HepG2 (cell line): Measurements from ENCODE around the gene RNASE13. TPM values are rescaled to one million over a fixed set of nuclear protein-coding genes. Genes with fewer than 3 reads are reported as not detected.

Experiments
- ATAC-seq: fragments of 200-7000 bp; cut with Tn5 transposase; 3 replicates; pipeline ENCODE4 v1.9.1; 2020; ENCODE audit warnings: mild to moderate bottlenecking, moderate library complexity
- BruUV-seq: library from RNA; stranded (reverse); fragments of 400-500 nt; replicated peaks from 2 replicates; lab custom pipeline; 2021; lab: Mats Ljungman, UMichigan
- CTCF ChIA-PET: fragments of 300-600 bp; formaldehyde crosslinking; extraction: SDS; loops from one replicate; lab custom pipeline; 2021; ENCODE audit warnings: low total read pairs, inconsistent platforms, low intra/inter-chr PET ratio; lab: Yijun Ruan, JAX
- POLR2A ChIA-PET: fragments of 350-600 bp; sonication (Branson Sonifier 250); formaldehyde crosslinking; loops from one replicate; lab custom pipeline; 2020; ENCODE audit warnings: antibody characterized with exemption, inconsistent platforms; lab: Yijun Ruan, JAX
- DNase-seq: peaks from one replicate; pipeline ENCODE4 v3.0.0-alpha.2; 2015; ENCODE audit warnings: low spot score
- FAIRE-seq: peaks from 3 replicates; lab custom pipeline; 2011; peaks lifted over from hg19 to GRCh38; lab: Jason Lieb, UNC
- H2AFZ ChIP-seq: one replicate; pipeline ENCODE4 v1.6.1; 2011; ENCODE audit warnings: low read length, inconsistent platforms
- H3K27ac ChIP-seq: fragments of 300-600 bp; 3 replicates; pipeline ENCODE4 v1.8.0; 2011; ENCODE audit warnings: mixed run types, mild to moderate bottlenecking, mixed read lengths, low read length, inconsistent platforms; ENCODE audit not compliant: insufficient read depth; ENCODE audit errors: extremely low read length
- H3K27me3 ChIP-seq, 2 experiments: fragments of 200-600 bp in 1 of 2; 2 replicates in 1 of 2; 3 replicates in 1 of 2; pipeline versions ENCODE4 v1.6.0 to v1.8.0; 2011; ENCODE audit warnings: low read length in 2 of 2, mild to moderate bottlenecking in 2 of 2, moderate library complexity in 2 of 2, inconsistent platforms in 1 of 2; ENCODE audit not compliant: insufficient read depth in 2 of 2, control insufficient read depth in 1 of 2
- H3K36me3 ChIP-seq, 2 experiments: fragments of 200-600 bp in 1 of 2; replicated peaks in 1 of 2; 2 replicates in 1 of 2; 3 replicates in 1 of 2; pipeline versions ENCODE4 v1.5.1 to v1.8.0; 2011; ENCODE audit warnings: low read length in 2 of 2, inconsistent platforms in 1 of 2; ENCODE audit not compliant: insufficient read depth in 2 of 2, control insufficient read depth in 1 of 2
- H3K4me1 ChIP-seq: 2 replicates; pipeline ENCODE4 v1.5.1; 2012; ENCODE audit warnings: low read length, inconsistent platforms; ENCODE audit not compliant: insufficient read depth
- H3K4me2 ChIP-seq: 2 replicates; pipeline ENCODE4 v1.6.0; 2011; ENCODE audit warnings: low read depth, low read length, inconsistent platforms
- H3K4me3 ChIP-seq, 3 experiments: fragments of 200-600 bp in 1 of 3; sonication (generic), shearing (Covaris generic) in 1 of 3; replicated peaks in 1 of 3; 2 replicates each; pipeline ENCODE4 v1.5.1; 2011 to 2016; ENCODE audit warnings: low read length in 3 of 3, inconsistent platforms in 2 of 3, low read depth in 2 of 3, mild to moderate bottlenecking in 2 of 3, control low read depth in 1 of 3, mixed read lengths in 1 of 3; ENCODE audit not compliant: insufficient read depth in 1 of 3
- H3K79me2 ChIP-seq: one replicate; pipeline ENCODE4 v1.6.1; 2011; ENCODE audit warnings: low read length, inconsistent platforms; ENCODE audit not compliant: insufficient read depth
- H3K9ac ChIP-seq: 2 replicates; pipeline ENCODE4 v1.6.0; 2011; ENCODE audit warnings: mild to moderate bottlenecking, low read depth, low read length, inconsistent platforms; ENCODE audit not compliant: insufficient read depth
- H3K9me3 ChIP-seq: 2 replicates; pipeline ENCODE4 v1.5.1; 2012; ENCODE audit warnings: mild to moderate bottlenecking, low read length
- H4K20me1 ChIP-seq: 2 replicates; pipeline ENCODE4 v1.6.0; 2011; ENCODE audit warnings: inconsistent platforms, mild to moderate bottlenecking, low read length, moderate library complexity; ENCODE audit not compliant: insufficient read depth
- BCL3 ChIP-seq: sonication (generic); formaldehyde crosslinking; IDR thresholded peaks from 2 replicates; pipeline ENCODE4 v1.5.1; 2020; ENCODE audit warnings: mild to moderate bottlenecking, missing genetic modification reagents, moderate library complexity
- CCDC6 ChIP-seq: sonication (generic); formaldehyde crosslinking; IDR thresholded peaks from 2 replicates; pipeline ENCODE4 v1.8.1; 2022; ENCODE audit warnings: mild to moderate bottlenecking, missing genetic modification reagents, moderate library complexity
- IKZF4 ChIP-seq: sonication (generic); formaldehyde crosslinking; IDR thresholded peaks from 2 replicates; pipeline ENCODE4 v1.5.1; 2020; ENCODE audit warnings: borderline replicate concordance, mild to moderate bottlenecking, low read depth, missing genetic modification reagents; ENCODE audit errors: not compliant biosample characterization
- NR0B2 ChIP-seq: sonication (generic); formaldehyde crosslinking; IDR thresholded peaks from 2 replicates; pipeline ENCODE4 v1.4.0; 2020; ENCODE audit warnings: mild to moderate bottlenecking, missing genetic modification reagents
- SPEN ChIP-seq: sonication (generic); formaldehyde crosslinking; IDR thresholded peaks from 2 replicates; pipeline ENCODE4 v1.5.1; 2020; ENCODE audit warnings: low read depth, mild to moderate bottlenecking, missing genetic modification reagents
- TRIM22 ChIP-seq: fragments of 450-650 bp; IDR thresholded peaks from 2 replicates; pipeline ENCODE4 v1.6.1; 2017
- ZNF17 ChIP-seq: sonication (generic); formaldehyde crosslinking; IDR thresholded peaks from 2 replicates; pipeline ENCODE4 v1.5.0; 2020; ENCODE audit warnings: mild to moderate bottlenecking, missing genetic modification reagents
- ZNF766 ChIP-seq: sonication (generic); formaldehyde crosslinking; IDR thresholded peaks from 2 replicates; pipeline ENCODE4 v1.5.0; 2020; ENCODE audit warnings: missing genetic modification reagents, borderline replicate concordance
- ZNF784 ChIP-seq: sonication (generic); formaldehyde crosslinking; IDR thresholded peaks from 2 replicates; pipeline ENCODE4 v1.5.1; 2020; ENCODE audit warnings: missing genetic modification reagents, mild to moderate bottlenecking, borderline replicate concordance
- ZNF816 ChIP-seq: sonication (generic); formaldehyde crosslinking; IDR thresholded peaks from 2 replicates; pipeline ENCODE4 v1.8.0; 2022; ENCODE audit warnings: missing genetic modification reagents, mild to moderate bottlenecking, borderline replicate concordance
- WGBS: methylation state at CpG from one replicate; pipeline ENCODE4 v1.1.6; 2017; ENCODE audit warnings: low lambda C conversion rate; 5-methylcytosine and 5-hydroxymethylcytosine counted together
- in situ Hi-C: cut with HindIII; loops from 2 replicates; pipeline ENCODE4 v1.10.0; 2017; ENCODE audit warnings: low pct_unique_long_range_greater_than_20kb; ENCODE audit not compliant: extremely low pct_ligation_motif_present
- intact Hi-C: fragments of 100-400 bp; cut with micrococcal nuclease; formaldehyde crosslinking; loops from one replicate; pipeline ENCODE4 v1.10.0; 2022; ENCODE audit not compliant: unreplicated experiment
- polyA plus RNA-seq, 8 experiments: library from polyadenylated mRNA; depleted of rRNA in 3 of 8; stranded (reverse) in 7 of 8; unstranded in 1 of 8; fragments of >200 nt; fragmentation: Illumina TruSeq in 4 of 8; extraction: Trizol in 4 of 8; gene quantifications; 2 replicates each; pipeline versions ENCODE4 v1.2.1 to v1.2.3, GENCODE V29; 2011 to 2016; ENCODE audit warnings: low read depth in 4 of 8, missing spikeins in 1 of 8, mixed read lengths in 1 of 8; ENCODE audit not compliant: insufficient read depth in 1 of 8
- total RNA-seq, 5 experiments: library from RNA; depleted of rRNA; stranded (reverse); fragments of >200 nt; fragmentation: Illumina TruSeq; extraction: Trizol; gene quantifications; 2 replicates each; pipeline ENCODE4 v1.2.3, GENCODE V29; 2016; ENCODE audit warnings: low read depth in 1 of 5

Gene RNASE13
- total and polyA plus RNA-seq, 2 of the 13 experiments (the other 11 are each of a cell fraction or from before 2014, with no cell fraction given): 1.0 TPM; not detected in 1

GRCh38 chr14:21023174-21023573, 11.4 kb downstream of the RNASE13 start (continued):
- no peak for TF ChIP-seq CCDC6 (CRISPR knock-in tag)
- no peak for TF ChIP-seq TRIM22
- TF ChIP-seq IKZF4 (CRISPR knock-in tag): no peak
- TF ChIP-seq ZNF766 (CRISPR knock-in tag): no peak

GRCh38 chr14:21022686-21023085, 11.9 kb downstream of the RNASE13 start:
- CTCF ChIA-PET: interaction anchor here (1.4 kb wide), 1 partner anchor 18 kb away, joined by 3 read pairs; no protein-coding TSS in a partner anchor
- Histone ChIP-seq H3K36me3 (peaks cover 32 to 41% of the 10 kb centered on the region in 2 experiments), H3K4me1 (peaks cover 57% of the 10 kb centered on the region), H2AFZ (no peak overlapping the region), H3K27me3 (no peaks in the 10 kb centered on the region; a peak in 1 of 5 replicates)
- DNase-seq: no peak
- FAIRE-seq: no peak
- TF ChIP-seq NR0B2 (CRISPR knock-in tag) (no peak), ZNF784 (CRISPR knock-in tag) (0 out of 2 replicates have a peak, but pooled peaks have one; percentile 53), SPEN (CRISPR knock-in tag) (no peak), BCL3 (CRISPR knock-in tag) (0 out of 2 replicates have a peak, but pooled peaks have one; percentile 39), ZNF816 (CRISPR knock-in tag) (no peak), ZNF17 (CRISPR knock-in tag) (no peak)
- TF ChIP-seq, all 625 proteins: peak for 2
- no peak for ATAC-seq
- Histone ChIP-seq H4K20me1 (no peaks in the 10 kb centered on the region), H3K9ac (no peak overlapping the region), H3K79me2 (peaks cover 13% of the 10 kb centered on the region), H3K4me3 (no peak overlapping the region), H3K4me2 (peak overlapping the region; percentile 92), H3K27ac (no peak overlapping the region), H3K9me3 (no peaks in the 10 kb centered on the region)
- WGBS: 92% methylated on average over 5 of the region's 5 CpGs
- POLR2A ChIA-PET: interaction anchor here (2.6 to 3.0 kb wide), 2 partner anchors 17 to 31 kb away, joined by 10 to 26 read pairs; no protein-coding TSS in a partner anchor
- intact Hi-C loops (no loop called here), in situ Hi-C loops (no loop called here)
- no TSS peak for BruUV-seq
